Esophagus squamous epithelium (tissue), 4 donors: ENCODE measurements around the gene CTSW.

Experiments
- POLR2A ChIP-seq, 4 donors: fragments of 450-650 bp; IDR thresholded peaks; one replicate each; pipeline ENCODE4 v1.6.1; 2017; ENCODE audit warnings: antibody characterized with exemption in 4 of 4, mild to moderate bottlenecking in 4 of 4, moderate library complexity in 3 of 4
- TF ChIP-seq, protein P1 (sequence below), 6 experiments: fragments of 450-650 bp in 4 of 6; fragments of 200-600 bp in 2 of 6; sonication (generic) in 2 of 6; IDR thresholded peaks; one replicate each; pipeline ENCODE4 v1.5.1; 2016 to 2019; ENCODE audit warnings: antibody characterized with exemption in 6 of 6, mild to moderate bottlenecking in 4 of 6, moderate library complexity in 4 of 6

DNA sequence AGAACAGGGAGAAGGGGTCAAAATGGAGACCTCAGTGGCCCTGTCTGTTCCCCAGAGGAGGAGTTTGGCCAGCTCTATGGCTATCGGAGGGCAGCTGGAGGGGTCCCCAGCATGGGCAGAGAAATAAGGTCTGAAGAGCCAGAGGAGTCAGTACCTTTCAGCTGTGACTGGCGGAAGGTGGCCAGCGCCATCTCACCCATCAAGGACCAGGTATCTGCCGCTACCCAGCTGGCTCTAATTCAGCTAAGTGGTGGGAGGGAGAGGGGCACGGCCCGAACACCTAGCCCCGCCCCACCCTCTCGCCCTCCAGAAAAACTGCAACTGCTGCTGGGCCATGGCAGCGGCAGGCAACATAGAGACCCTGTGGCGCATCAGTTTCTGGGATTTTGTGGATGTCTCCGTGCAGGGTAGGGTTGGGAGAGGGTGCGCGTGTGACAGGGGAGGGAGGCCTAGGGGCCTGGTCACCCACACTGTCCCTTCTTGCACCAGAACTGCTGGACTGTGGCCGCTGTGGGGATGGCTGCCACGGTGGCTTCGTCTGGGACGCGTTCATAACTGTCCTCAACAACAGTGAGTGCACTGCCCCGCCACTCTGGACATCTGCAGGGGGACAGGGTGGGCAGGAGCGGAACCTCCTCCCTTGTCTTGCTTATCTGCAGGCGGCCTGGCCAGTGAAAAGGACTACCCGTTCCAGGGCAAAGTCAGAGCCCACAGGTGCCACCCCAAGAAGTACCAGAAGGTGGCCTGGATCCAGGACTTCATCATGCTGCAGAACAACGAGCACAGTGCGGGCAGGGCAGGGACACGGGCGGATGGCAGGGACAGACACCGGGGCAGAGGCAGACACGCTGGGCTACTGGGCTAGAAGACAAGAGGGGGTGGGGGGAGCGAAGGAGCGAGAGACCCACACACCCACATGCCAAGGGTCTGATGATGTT, 2.8 kb downstream of the CTSW start:
- TF ChIP-seq, protein P1, sequence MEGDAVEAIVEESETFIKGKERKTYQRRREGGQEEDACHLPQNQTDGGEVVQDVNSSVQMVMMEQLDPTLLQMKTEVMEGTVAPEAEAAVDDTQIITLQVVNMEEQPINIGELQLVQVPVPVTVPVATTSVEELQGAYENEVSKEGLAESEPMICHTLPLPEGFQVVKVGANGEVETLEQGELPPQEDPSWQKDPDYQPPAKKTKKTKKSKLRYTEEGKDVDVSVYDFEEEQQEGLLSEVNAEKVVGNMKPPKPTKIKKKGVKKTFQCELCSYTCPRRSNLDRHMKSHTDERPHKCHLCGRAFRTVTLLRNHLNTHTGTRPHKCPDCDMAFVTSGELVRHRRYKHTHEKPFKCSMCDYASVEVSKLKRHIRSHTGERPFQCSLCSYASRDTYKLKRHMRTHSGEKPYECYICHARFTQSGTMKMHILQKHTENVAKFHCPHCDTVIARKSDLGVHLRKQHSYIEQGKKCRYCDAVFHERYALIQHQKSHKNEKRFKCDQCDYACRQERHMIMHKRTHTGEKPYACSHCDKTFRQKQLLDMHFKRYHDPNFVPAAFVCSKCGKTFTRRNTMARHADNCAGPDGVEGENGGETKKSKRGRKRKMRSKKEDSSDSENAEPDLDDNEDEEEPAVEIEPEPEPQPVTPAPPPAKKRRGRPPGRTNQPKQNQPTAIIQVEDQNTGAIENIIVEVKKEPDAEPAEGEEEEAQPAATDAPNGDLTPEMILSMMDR (IDR thresholded peaks at IDR 0.05), result no peak
- TF ChIP-seq POLR2A (IDR thresholded peaks at IDR 0.05), result no peak
